ENCODE results near the gene TMEM232.

DNA sequence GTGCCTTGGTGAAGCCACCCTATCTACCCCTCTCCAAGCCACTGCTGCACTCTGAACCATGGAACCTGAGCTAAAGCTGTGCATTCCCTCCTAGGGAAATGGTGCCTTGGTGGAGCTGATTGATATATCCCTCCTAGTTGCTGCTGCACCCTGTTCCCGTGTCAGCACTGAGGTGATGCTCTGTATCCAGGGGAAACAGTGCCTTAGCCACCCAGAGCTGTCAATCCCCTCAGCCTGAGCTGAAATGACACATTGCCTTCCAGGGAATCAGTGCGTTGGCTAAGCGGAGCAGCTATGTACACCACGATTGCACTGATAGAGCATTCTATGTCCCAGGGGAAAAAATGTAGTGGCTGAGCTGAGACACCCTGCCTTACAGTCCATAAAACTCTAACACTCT is 257.0 kb downstream of the TMEM232 start:
- TF ChIP-seq, protein P1, sequence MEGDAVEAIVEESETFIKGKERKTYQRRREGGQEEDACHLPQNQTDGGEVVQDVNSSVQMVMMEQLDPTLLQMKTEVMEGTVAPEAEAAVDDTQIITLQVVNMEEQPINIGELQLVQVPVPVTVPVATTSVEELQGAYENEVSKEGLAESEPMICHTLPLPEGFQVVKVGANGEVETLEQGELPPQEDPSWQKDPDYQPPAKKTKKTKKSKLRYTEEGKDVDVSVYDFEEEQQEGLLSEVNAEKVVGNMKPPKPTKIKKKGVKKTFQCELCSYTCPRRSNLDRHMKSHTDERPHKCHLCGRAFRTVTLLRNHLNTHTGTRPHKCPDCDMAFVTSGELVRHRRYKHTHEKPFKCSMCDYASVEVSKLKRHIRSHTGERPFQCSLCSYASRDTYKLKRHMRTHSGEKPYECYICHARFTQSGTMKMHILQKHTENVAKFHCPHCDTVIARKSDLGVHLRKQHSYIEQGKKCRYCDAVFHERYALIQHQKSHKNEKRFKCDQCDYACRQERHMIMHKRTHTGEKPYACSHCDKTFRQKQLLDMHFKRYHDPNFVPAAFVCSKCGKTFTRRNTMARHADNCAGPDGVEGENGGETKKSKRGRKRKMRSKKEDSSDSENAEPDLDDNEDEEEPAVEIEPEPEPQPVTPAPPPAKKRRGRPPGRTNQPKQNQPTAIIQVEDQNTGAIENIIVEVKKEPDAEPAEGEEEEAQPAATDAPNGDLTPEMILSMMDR (IDR thresholded peaks at IDR 0.05 in 4 of 5, conservative IDR thresholded peaks at IDR 0.05 in 1 of 5), result no peak
- no peak for TF ChIP-seq POLR2A (IDR thresholded peaks at IDR 0.05)
